BLaER1 treated with 17β-estradiol and CSF1 and Interleukin-3, amounts not matched to agents 10 nM and 100 nM (cell line): ENCODE results near the gene HAUS1.
"Not testable (repeated sequence)": the region's sequence is repeated elsewhere in the genome, so short reads cannot be mapped to it uniquely, and the experiment has no call there.

ENCODE experiments used
- H3K27ac ChIP-seq, 11 experiments: shearing (Covaris generic); formaldehyde crosslinking; 2 replicates each; pipeline ENCODE4 v1.8.1; 2022
- H3K27me3 ChIP-seq, 11 experiments: shearing (Covaris generic); formaldehyde crosslinking; 2 replicates each; pipeline ENCODE4 v1.8.1; 2022
- H3K36me3 ChIP-seq, 11 experiments: shearing (Covaris generic); formaldehyde crosslinking; 2 replicates each; pipeline ENCODE4 v1.8.1; 2022
- H3K4me1 ChIP-seq, 10 experiments: shearing (Covaris generic); formaldehyde crosslinking; 2 replicates each; pipeline ENCODE4 v1.8.1; 2022
- H3K4me2 ChIP-seq, 11 experiments: shearing (Covaris generic); formaldehyde crosslinking; 2 replicates each; pipeline ENCODE4 v1.8.1; 2022
- H3K4me3 ChIP-seq, 10 experiments: shearing (Covaris generic); formaldehyde crosslinking; 2 replicates each; pipeline ENCODE4 v1.8.1; 2022
- H3K9ac ChIP-seq, 11 experiments: shearing (Covaris generic); formaldehyde crosslinking; 2 replicates each; pipeline ENCODE4 v1.8.1; 2022
- H3K9me3 ChIP-seq, 11 experiments: shearing (Covaris generic); formaldehyde crosslinking; replicated peaks in 1 of 11; 2 replicates each; pipeline ENCODE4 v1.8.1; 2022
- H4K20me1 ChIP-seq, 11 experiments: shearing (Covaris generic); formaldehyde crosslinking; 2 replicates each; pipeline ENCODE4 v1.8.1; 2022
- Cebpa-rat ChIP-seq, 11 experiments: shearing (Covaris generic); IDR thresholded peaks; 2 replicates each; pipeline ENCODE4 v1.8.1; 2022

Gene HAUS1

DNA sequence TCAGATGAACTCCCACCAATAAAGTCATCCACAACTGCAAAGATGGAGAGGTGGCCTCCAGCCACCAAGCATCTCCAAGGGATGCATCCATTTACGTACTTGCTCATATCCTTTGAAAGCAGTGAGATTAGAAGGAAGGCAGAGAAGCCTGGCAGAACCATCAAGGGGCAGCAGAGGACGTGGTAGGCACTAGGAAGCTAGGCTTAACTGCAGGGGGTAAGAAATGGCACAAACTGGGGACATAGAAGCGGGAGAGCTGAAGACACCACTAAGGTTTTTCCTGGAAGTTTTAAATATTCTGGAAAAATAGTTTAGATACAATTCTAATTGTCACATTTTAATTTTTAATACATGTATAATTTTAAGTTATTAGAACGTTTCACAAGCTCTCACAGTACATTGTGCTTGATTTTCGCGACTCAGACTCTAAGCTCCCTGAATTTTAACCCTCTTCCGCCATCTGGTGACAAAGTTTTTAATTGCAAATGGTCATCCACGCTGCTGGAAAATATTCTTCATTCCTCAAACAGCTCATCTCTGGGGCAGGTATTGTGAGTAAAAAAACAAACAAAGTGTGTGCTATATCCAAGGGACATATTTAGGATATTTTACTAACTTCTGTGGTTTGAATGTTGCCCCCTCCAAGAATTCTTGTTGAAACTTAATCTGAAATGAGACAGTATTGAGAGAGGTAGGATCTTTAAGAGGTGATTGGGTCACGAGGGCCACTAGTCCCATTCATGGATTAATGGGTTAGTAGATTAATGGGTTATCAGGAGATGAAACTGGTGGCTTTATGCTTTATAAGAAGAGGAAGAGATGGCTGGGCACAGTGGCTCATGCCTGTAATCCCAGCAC, 30.5 kb upstream of the HAUS1 start:
- Histone ChIP-seq H3K36me3 (peaks cover 14 to 29% (median 22%) of the 10 kb centered on the region in 11 experiments), H4K20me1 (peaks cover 11 to 59% (median 42%) of the 10 kb centered on the region in 11 experiments; a peak in 20 of 22 replicates), H3K27me3 (peaks cover 27 to 38% (median 36%) of the 10 kb centered on the region in 11 experiments), H3K4me1 (peaks cover 0 to 30% (median 20%) of the 10 kb centered on the region in 10 experiments; a peak in 17 of 20 replicates), H3K4me2 (no peak overlapping the region), H3K27ac (no peak overlapping the region), H3K9ac (no peak overlapping the region), H3K9me3 (no peaks in the 10 kb centered on the region), H3K4me3 (no peak overlapping the region)
- no peak for TF ChIP-seq Cebpa-rat (IDR thresholded peaks at IDR 0.05)

DNA sequence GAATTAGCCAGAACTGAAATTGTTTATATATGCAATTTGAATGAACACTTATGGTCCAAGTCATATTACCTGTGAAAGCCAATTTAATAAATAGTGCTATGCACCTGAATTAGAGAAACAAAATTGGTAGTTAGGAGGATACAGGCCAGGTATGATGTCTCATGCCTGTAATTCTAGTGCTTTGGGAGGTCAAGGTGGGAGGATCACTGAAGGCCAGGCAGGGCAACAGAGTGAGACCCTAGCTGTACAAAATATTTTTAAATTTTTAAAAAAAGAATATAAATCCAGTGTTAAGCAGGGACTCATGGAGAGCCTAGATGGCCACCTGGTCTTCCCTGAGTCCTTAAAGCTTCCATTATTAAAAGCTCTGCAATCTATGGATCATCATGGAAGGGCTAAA, 24.8 kb upstream of the HAUS1 start:
- no peak overlapping the region for H3K9ac ChIP-seq
- H3K36me3 ChIP-seq: peaks cover 70 to 85% (median 78%) of the 10 kb centered on the region in 11 experiments
- H3K9me3 ChIP-seq: no peaks in the 10 kb centered on the region
- H4K20me1 ChIP-seq: peaks cover 2 to 64% (median 44%) of the 10 kb centered on the region in 11 experiments; a peak in 20 of 22 replicates
- H3K27me3 ChIP-seq: no peaks in the 10 kb centered on the region
- H3K27ac ChIP-seq: no peak overlapping the region
- H3K4me3 ChIP-seq: no peak overlapping the region
- H3K4me1 ChIP-seq: no peaks in the 10 kb centered on the region
- TF ChIP-seq Cebpa-rat (IDR thresholded peaks at IDR 0.05): no peak
- H3K4me2 ChIP-seq: no peak overlapping the region

DNA sequence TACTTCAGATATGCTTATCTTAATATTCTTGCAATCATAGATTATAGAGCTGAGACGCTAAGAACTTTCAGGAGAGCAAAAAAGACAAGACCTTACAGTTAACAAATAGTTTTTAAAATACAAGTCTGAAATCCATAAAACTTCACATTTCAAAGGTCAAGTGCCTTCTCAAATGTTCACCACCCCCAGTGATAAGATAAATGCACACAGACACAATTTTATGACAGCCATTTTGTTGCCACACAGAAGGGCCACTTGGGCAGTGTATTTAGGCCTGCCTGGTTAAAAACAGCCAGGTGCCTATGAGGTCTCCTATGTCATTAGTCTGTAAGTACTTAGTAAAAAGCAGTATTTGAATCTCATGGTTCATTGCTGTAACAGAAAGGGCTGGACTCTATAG, 24.0 kb upstream of the HAUS1 start:
- H3K27ac ChIP-seq: no peak overlapping the region
- no peaks in the 10 kb centered on the region for H3K4me1 ChIP-seq
- H3K27me3 ChIP-seq: no peaks in the 10 kb centered on the region
- H3K4me2 ChIP-seq: no peak overlapping the region
- no peak overlapping the region for H3K4me3 ChIP-seq
- peaks cover 3 to 64% (median 49%) of the 10 kb centered on the region in 11 experiments; a peak in 21 of 22 replicates for H4K20me1 ChIP-seq
- no peak overlapping the region for H3K9ac ChIP-seq
- H3K9me3 ChIP-seq: no peaks in the 10 kb centered on the region
- TF ChIP-seq Cebpa-rat (IDR thresholded peaks at IDR 0.05): no peak
- H3K36me3 ChIP-seq: peaks cover 78 to 90% (median 86%) of the 10 kb centered on the region in 11 experiments

DNA sequence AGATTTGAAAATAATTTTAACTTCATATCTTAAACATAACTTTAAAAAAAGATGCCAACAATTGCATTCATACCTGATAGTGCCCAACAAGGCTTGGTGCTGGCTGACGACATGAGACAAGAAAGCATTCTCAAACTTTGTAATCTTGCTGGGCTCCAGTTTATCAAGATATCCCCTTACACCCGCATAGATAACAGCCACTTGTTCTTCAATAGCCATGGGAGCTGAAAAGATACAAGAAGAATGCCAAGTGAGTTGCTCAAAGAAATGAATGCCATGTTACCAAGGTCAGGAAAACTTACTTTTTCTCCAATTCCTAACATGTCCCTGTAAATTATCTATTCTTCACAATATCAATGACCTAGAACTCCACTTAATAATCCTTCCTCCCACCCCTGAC, 19.8 kb upstream of the HAUS1 start:
- Histone ChIP-seq H4K20me1 (peaks cover 10 to 92% (median 75%) of the 10 kb centered on the region in 11 experiments; a peak in 21 of 22 replicates), H3K27ac (no peak overlapping the region), H3K36me3 (peaks cover 99 to 100% (median 100%) of the 10 kb centered on the region in 11 experiments), H3K9ac (no peak overlapping the region), H3K9me3 (no peaks in the 10 kb centered on the region), H3K4me3 (no peak overlapping the region), H3K27me3 (no peaks in the 10 kb centered on the region), H3K4me1 (no peaks in the 10 kb centered on the region), H3K4me2 (no peak overlapping the region)
- no peak for TF ChIP-seq Cebpa-rat (IDR thresholded peaks at IDR 0.05)

DNA sequence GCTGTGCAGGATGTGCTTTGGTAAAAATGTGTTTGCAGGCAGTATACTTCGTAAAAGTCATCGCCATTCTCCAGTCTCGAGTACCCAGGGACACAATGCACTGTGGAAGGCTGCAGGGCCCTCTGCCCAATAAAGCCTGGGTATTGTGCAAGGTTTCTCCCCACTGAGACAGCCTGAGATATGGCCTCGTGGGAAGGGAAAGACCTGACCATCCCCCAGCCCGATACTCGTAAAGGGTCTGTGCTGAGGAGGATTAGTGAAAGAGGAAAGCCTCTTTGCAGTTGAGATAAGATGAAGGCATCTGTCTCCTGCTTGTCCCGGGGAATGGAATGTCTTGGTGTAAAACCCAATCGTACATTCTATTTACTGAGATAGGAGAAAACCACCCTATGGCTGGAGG, 15.7 kb upstream of the HAUS1 start:
- H3K4me2 ChIP-seq, H3K9me3 ChIP-seq, H3K27ac ChIP-seq, H3K4me3 ChIP-seq, H3K27me3 ChIP-seq, H3K9ac ChIP-seq, H3K4me1 ChIP-seq: not testable (repeated sequence)
- H3K36me3 ChIP-seq: peaks cover 100% of the 10 kb centered on the region in 11 experiments
- H4K20me1 ChIP-seq: peaks cover 29 to 100% (median 95%) of the 10 kb centered on the region in 11 experiments; a peak in 21 of 22 replicates

DNA sequence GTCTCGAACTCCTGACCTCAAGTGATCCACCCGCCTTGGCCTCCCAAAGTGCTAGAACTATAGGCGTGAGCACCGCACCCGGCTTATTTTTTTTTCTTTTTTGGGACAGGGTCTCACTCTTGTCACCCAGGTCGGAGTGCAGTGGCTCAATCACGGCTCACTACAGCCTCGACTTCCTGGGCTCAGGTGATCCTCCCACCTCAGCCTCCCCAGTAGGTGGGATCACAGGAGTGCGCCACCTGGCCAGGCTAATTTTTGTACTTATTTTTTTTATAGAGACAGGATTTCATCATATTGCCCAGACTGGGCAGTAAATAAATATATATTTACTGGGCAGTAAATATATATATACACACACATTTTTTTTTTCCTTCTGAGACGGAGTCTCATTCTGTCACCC, 8.7 kb upstream of the HAUS1 start:
- Histone ChIP-seq H3K4me2 (peak overlapping the region; percentile 72 to 95 (median 87); a peak in 19 of 22 replicates), H4K20me1 (peaks cover 33 to 71% (median 59%) of the 10 kb centered on the region in 11 experiments; a peak in 21 of 22 replicates), H3K4me3 (peak overlapping the region in 1 of 10 experiments; percentile 5; a peak in 3 of 20 replicates), H3K27me3 (no peaks in the 10 kb centered on the region), H3K36me3 (peaks cover 51 to 62% (median 57%) of the 10 kb centered on the region in 11 experiments), H3K27ac (no peak overlapping the region; a peak in 1 of 22 replicates), H3K4me1 (peaks cover 21 to 37% (median 31%) of the 10 kb centered on the region in 10 experiments; a peak in 19 of 20 replicates), H3K9ac (no peak overlapping the region), H3K9me3 (no peaks in the 10 kb centered on the region)
- TF ChIP-seq Cebpa-rat (IDR thresholded peaks at IDR 0.05): no peak

DNA sequence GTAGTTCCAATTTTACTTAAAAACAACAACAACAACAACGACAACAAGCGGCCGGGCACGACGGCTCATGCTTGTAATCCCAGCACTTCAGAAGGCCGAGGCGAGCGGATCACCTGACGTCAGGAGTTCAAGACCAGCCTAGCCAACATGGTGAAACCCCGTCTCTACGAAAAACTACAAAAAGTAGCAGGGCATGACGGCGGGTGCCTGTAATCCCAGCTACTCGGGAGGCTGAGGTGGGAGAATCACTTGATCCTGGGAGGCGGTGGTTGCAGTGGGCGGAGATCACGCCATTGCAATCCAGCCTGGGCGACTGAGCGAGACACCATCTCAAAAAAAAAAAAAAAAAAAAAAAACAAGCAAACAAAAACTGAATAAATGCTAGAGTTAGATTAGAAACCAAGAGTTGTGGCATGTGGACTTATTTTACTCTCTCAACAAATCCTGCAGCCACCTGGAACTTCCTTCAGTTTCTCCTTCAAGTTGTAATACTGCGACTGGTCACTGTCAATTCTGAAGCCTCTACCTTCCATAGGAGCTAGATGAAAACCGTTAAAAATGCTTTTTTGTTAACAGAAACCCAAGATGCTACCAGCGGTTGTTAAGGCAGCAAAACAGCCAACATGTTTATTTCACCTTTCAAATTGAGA, 7.4 kb upstream of the HAUS1 start:
- no peak for TF ChIP-seq Cebpa-rat (IDR thresholded peaks at IDR 0.05)
- Histone ChIP-seq H3K4me3 (peak overlapping the region; percentile 71 to 98 (median 87)), H3K27me3 (no peaks in the 10 kb centered on the region), H3K4me1 (peaks cover 21 to 37% (median 31%) of the 10 kb centered on the region in 10 experiments; a peak in 19 of 20 replicates), H3K9ac (peak overlapping the region; percentile 86 to 95 (median 91)), H3K4me2 (peak overlapping the region; percentile 72 to 95 (median 87)), H3K27ac (peak overlapping the region; percentile 71 to 92 (median 90); a peak in 21 of 22 replicates), H3K36me3 (peaks cover 38 to 49% (median 45%) of the 10 kb centered on the region in 11 experiments), H3K9me3 (no peaks in the 10 kb centered on the region), H4K20me1 (peaks cover 29 to 59% (median 47%) of the 10 kb centered on the region in 11 experiments; a peak in 21 of 22 replicates)

DNA sequence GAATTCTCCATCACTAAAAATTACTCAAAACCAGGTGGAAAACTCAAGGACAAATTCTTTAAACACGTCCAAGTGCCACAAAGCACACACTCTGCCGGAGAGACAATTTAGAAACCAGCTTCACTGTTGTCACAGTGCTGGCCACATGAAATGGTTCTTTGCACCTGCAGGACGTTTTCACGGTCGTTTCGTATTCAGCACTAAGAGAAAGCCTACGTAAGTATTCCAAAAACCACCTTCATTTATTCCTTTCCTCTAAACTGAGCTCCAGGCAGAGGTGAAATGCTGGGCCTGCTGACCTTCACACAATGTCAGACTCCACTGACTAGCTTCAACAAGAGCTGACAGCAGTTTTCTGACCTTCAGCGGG, 6.8 kb upstream of the HAUS1 start:
- Histone ChIP-seq H3K9ac (peak overlapping the region; percentile 86 to 95 (median 91)), H3K4me1 (peaks cover 21 to 37% (median 31%) of the 10 kb centered on the region in 10 experiments; a peak in 19 of 20 replicates), H4K20me1 (peaks cover 23 to 53% (median 41%) of the 10 kb centered on the region in 11 experiments; a peak in 21 of 22 replicates), H3K27ac (peak overlapping the region; percentile 71 to 92 (median 90)), H3K4me2 (peak overlapping the region; percentile 72 to 95 (median 87)), H3K4me3 (peak overlapping the region; percentile 71 to 98 (median 87)), H3K27me3 (no peaks in the 10 kb centered on the region), H3K9me3 (no peaks in the 10 kb centered on the region), H3K36me3 (peaks cover 32 to 43% (median 38%) of the 10 kb centered on the region in 11 experiments)
- TF ChIP-seq Cebpa-rat (IDR thresholded peaks at IDR 0.05): no peak
